ENCODE results near the gene ERCC8.
"Not testable (repeated sequence)": the region's sequence is repeated elsewhere in the genome, so short reads cannot be mapped to it uniquely, and the experiment has no call there.

ERCC8 gene

DNA sequence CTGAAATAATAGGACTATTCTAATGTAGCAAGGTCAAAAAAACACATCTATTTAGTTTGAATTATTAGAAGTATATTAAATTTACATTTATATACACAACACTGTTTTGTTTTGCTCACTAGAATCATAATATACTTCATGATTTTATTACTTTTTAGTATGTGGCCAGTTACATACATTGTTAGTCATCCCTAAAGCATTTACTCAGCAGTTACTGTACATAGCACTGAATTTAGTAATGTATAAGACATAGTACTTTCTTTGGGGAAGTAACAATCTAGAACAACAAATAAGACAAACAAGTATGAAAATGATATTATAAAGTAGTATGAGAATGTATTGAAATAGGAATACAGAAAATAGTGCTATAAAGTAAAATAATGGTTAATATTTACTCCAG lies 28.2 kb downstream of the ERCC8 start:
- no peak for DNase-seq (ENCODE audit: low spot score)

GRCh38 chr5:60903356-60903755 lies 41.5 kb downstream of the ERCC8 start:
- peak; percentile 12 for DNase-seq (ENCODE audit: low spot score)

GRCh38 chr5:60896991-60897390 lies 47.9 kb downstream of the ERCC8 start:
- DNase-seq (ENCODE audit: low spot score): no peak

GRCh38 chr5:60893521-60893920 lies 51.3 kb downstream of the ERCC8 start:
- DNase-seq (ENCODE audit: low spot score): no peak

DNA sequence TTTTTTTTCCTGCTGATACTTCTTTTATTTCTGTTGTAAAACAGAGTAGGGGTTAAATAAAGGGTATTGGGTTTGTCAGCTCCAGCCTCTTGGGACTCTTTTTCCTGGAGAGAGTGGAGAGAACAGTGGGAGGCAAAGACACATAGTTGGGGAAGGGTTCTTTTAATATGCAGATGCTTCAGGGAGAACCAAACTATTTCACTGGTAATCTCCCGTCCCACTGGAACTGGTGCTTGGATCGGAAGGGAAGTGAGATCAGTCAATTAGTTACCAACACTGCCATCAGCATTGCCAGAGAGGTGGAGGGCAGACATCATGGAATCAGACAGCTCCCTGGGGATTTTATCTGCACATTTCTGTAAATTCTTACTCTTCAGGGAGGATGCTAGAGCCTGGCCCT lies 53.2 kb downstream of the ERCC8 start:
- no peak for DNase-seq (ENCODE audit: low spot score)

DNA sequence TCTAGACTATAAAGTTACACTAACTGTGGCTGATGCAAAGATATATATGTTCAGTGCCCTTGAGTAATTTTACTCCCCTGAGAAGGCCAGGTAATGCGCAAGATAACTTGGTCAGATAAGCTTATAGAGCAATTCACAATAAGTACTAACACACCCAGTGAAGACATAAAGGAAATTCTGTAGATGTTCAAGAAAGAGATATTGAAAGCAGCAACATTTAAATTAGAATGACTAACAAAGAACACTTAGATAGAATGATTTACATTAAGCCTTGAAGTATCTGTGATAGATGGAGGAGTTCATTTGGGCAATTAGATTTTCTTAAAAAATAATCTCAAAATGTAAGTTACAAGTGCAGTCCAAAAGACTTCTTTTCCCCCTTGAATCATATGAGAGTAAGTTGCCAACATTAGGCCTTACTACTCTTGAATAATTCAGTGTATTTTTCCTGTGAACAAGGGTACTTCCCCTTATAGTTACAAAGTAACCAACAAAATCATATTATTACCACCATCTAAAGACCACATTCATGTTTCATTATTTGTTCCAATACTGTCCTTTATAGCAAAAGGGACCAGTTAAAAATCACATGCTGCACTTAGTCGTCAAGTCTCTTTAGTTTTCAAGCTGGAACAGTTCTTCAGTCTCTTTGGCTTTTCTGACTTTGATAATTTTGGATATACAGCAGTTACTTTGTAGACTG lies 56.4 kb downstream of the ERCC8 start:
- no peak for DNase-seq (ENCODE audit: low spot score)

DNA sequence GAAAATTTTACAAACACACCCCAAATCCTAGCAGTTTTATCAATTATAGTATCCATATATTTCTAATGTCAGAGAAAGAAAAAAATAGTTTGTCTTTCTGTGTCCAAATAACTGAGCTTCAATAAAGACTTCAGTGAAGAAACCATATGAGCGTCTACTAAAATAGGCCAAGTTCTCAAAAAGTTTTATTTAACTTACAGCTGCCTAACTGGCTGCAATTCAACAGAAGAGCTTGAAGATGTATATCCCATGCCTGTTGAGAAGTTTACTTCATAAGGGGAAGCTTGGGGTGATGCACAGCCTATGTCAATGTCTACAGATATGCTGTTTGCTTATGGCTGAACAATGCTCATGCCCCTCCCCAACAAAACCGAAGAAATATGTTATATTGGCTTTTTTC lies 57.1 kb downstream of the ERCC8 start:
- no peak for DNase-seq (ENCODE audit: low spot score)

- DNase-seq (ENCODE audit: low spot score): no peak
Measured at GRCh38 chr5:60887096-60887495, 57.8 kb downstream of the ERCC8 start.

- DNase-seq (ENCODE audit: low spot score): no peak
Measured at GRCh38 chr5:60886158-60886557, 58.7 kb downstream of the ERCC8 start.

DNA sequence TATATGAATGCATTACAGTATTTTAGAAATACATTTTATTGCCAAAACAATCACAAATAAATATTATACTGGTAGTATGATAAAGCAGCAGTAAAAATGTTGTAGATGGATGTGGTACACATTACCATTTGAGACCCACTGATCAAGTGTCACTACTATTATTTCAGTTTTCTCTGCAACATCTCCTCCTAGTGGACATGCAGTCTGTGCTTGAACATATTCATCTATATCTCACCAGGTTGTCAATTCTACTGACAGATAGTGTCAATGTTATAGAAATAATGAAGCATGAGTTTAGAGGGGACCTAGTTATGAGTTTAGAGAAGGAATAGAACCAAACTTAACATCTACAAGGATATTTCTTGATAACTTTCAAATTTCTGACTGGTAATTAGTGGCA lies 61.6 kb downstream of the ERCC8 start:
- no peak for DNase-seq (ENCODE audit: low spot score)

- DNase-seq (ENCODE audit: low spot score): no peak
Measured at GRCh38 chr5:60872892-60873291, 72.0 kb downstream of the ERCC8 start.

GRCh38 chr5:60870857-60871256 lies 74.0 kb downstream of the ERCC8 start:
- no peak for DNase-seq (ENCODE audit: low spot score)

GRCh38 chr5:60860572-60860971 lies 84.3 kb downstream of the ERCC8 start:
- not testable (repeated sequence) for DNase-seq (ENCODE audit: low spot score)

GRCh38 chr5:60856066-60856465 lies 88.8 kb downstream of the ERCC8 start:
- DNase-seq (ENCODE audit: low spot score): no peak

DNA sequence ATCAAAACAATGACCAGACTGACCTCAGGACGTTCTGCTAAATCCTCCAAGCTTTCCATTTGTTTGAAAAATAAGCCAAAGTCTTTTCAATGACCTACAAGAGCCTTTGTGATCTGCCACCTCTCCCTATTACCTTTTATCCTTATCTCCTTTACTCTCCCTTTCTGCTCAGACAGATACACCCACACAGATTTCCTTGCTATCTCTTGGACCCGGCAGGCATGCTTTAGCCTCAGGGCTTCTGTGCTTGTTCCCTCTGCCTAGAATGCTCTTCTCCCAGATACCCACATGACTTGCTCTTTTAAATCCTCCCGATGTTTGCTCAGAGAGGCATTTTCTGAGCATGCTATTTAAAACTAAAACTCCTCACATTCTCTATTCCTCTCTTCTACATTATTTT lies 91.9 kb downstream of the ERCC8 start:
- no peak for DNase-seq (ENCODE audit: low spot score)

DNA sequence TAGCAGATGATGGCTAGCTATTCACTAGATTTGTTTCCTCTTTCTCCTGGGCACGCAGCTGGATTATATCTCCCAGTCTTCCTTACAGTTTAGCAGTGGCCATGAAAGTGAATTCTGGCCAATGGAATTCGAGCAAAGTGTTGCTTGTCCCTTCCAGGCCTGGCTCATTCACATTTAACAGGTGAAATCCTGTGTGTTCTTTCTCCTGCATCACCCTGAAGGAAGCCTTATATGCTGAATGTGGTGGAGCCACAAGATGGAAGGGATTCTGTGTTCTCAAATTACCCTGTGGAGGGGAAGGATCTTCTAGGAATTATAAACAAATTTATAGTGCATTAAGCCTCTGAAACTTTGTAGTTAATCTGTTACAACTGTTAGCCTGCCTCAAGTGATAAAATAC lies 92.6 kb downstream of the ERCC8 start:
- DNase-seq (ENCODE audit: low spot score): no peak

GRCh38 chr5:60851626-60852025 lies 93.2 kb downstream of the ERCC8 start:
- DNase-seq (ENCODE audit: low spot score): no peak

DNA sequence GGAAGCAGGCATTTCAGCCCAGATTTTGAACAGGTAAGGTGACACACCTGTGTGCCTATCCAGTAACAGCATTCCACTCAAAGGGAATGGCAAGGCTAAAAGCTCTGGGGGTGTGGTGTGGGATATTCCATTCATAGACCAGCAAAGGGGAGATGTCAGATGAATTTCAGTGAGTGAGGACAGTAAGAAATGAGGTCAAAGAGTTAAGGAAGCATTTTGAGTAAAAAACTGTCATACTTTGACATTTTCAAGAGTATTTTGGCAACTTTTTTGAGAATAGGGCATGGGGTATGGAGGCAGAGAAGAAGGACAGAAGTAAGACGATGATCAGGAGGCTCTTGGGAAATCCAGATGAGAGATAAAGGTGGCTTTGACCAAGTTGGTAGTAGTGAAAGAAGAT lies 98.6 kb downstream of the ERCC8 start:
- no peak for DNase-seq (ENCODE audit: low spot score)

- peak; percentile 71 for DNase-seq (ENCODE audit: low spot score)
Measured at GRCh38 chr5:60843936-60844905, 100.6 kb downstream of the ERCC8 start, which contains the start of gene ELOVL7. Gene ELOVL7 (minus strand): TSS chr5:60844269. CDS start chr5:60787397, 56,872 bp downstream.

GRCh38 chr5:60843386-60843935 lies 101.4 kb downstream of the ERCC8 start:
- peak; percentile 13 for DNase-seq (ENCODE audit: low spot score)

- no peak for DNase-seq (ENCODE audit: low spot score)
Measured at GRCh38 chr5:60842871-60843385, 101.9 kb downstream of the ERCC8 start.

GRCh38 chr5:60841361-60841760 lies 103.5 kb downstream of the ERCC8 start:
- DNase-seq (ENCODE audit: low spot score): no peak

DNA sequence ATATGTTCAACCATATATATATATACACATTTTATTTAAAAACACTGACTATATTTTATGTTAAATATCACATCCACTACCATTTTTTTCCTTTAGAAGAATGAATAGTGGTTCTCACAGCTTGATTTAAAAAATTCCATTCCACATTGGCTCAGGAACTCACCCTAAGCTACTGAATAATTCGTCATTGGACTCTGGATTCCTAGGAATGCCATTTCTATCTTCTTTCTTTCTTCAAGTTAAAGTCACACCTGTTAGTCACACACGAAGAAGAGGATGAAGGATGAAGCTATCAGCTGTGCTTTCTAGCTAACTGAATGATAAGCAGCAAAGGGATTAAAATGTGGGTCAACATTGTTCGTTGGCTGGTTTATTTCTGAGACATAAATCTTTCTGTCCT lies 108.7 kb downstream of the ERCC8 start:
- no peak for DNase-seq (ENCODE audit: low spot score)

Measured in Ammon's horn (tissue), 1 donor.